SK-N-SH treated with all-trans-retinoic acid at 6 μM for 48 hours (cell line): ENCODE results near the gene PIK3C2B.

ENCODE experiments used
- ARNTL ChIP-seq: fragments of 450-650 bp; formaldehyde crosslinking; IDR thresholded peaks from 2 replicates; pipeline ENCODE4 v1.5.0; 2020; ENCODE audit warnings: low read depth, mild to moderate bottlenecking, moderate library complexity, borderline replicate concordance
- BACH2 ChIP-seq: fragments of 250-450 bp; sonication (Bioruptor Pico); IDR thresholded peaks from 2 replicates; pipeline ENCODE4 v1.9.0; 2021; ENCODE audit warnings: mild to moderate bottlenecking, borderline replicate concordance
- ESRRG ChIP-seq: fragments of 250-450 bp; sonication (Bioruptor Pico); IDR thresholded peaks from 2 replicates; pipeline ENCODE4 v1.6.1; 2021; ENCODE audit warnings: mild to moderate bottlenecking
- OSR1 ChIP-seq: fragments of 250-450 bp; sonication (Bioruptor Pico); IDR thresholded peaks from 2 replicates; pipeline ENCODE4 v1.8.0; 2022; ENCODE audit warnings: moderate library complexity, mild to moderate bottlenecking, inconsistent platforms
- SNAI2 ChIP-seq: fragments of 250-450 bp; sonication (Bioruptor Pico); IDR thresholded peaks from 2 replicates; pipeline ENCODE4 v1.5.0; 2020; ENCODE audit warnings: mild to moderate bottlenecking, moderate library complexity
- TCF4 ChIP-seq: fragments of 250-450 bp; sonication (Bioruptor Pico); IDR thresholded peaks from 2 replicates; pipeline ENCODE4 v1.8.0; 2021; ENCODE audit warnings: mild to moderate bottlenecking, moderate library complexity, borderline replicate concordance
- ZC3H10 ChIP-seq: fragments of 250-450 bp; sonication (Bioruptor Pico); IDR thresholded peaks from 2 replicates; pipeline ENCODE4 v1.5.1; 2021; ENCODE audit warnings: mild to moderate bottlenecking, moderate library complexity
- ZFP3 ChIP-seq: fragments of 250-450 bp; sonication (Bioruptor Pico); IDR thresholded peaks from 2 replicates; pipeline ENCODE4 v1.5.0; 2020; ENCODE audit warnings: mild to moderate bottlenecking, moderate library complexity
- ZNF565 ChIP-seq: fragments of 450-650 bp; formaldehyde crosslinking; conservative IDR thresholded peaks from 2 replicates; pipeline ENCODE4 v1.5.0; 2020; ENCODE audit warnings: low read depth, mild to moderate bottlenecking, moderate library complexity
- TF ChIP-seq, protein P1 (sequence below): fragments of 250-450 bp; sonication (Bioruptor Pico); IDR thresholded peaks from 2 replicates; pipeline ENCODE4 v1.8.0; 2020; ENCODE audit warnings: mild to moderate bottlenecking, moderate library complexity, borderline replicate concordance

DNA sequence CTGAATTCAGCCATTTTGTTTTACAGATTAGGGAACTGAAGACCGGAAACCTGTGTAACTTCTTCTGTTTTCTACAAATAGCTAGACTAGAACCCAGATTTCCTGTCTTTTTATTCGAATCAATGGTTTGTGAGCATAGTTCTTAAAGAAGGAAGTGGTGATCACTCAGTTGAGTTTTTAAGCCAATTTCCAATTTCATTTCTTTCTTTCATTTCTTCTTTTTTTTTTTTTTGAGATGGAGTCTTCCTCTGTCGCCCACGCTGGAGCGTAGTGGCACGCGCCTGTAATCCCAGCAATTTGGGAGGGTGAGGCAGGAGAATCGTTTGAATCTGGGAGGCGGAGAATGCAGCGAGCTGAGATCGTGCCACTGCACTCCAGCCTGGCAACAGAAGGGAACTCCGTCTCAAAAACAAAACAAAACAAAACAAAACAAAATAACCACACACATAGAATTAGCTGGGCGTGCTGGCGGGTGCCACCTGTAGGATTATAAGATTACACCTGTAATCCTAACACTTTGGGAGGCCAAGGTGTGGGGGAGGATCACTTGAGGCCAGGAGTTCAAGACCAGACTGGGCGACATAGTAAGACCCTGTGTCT, 18.6 kb upstream of the PIK3C2B start:
- TF ChIP-seq SNAI2: no peak
- TF ChIP-seq BACH2 (CRISPR knock-in tag): no peak
- no peak for TF ChIP-seq ZNF565 (CRISPR knock-in tag)
- no peak for TF ChIP-seq ESRRG (CRISPR knock-in tag)
- no peak for TF ChIP-seq TCF4 (CRISPR knock-in tag)
- no peak for TF ChIP-seq ARNTL (CRISPR knock-in tag)
- no peak for TF ChIP-seq ZFP3 (CRISPR knock-in tag)
- TF ChIP-seq, protein P1, sequence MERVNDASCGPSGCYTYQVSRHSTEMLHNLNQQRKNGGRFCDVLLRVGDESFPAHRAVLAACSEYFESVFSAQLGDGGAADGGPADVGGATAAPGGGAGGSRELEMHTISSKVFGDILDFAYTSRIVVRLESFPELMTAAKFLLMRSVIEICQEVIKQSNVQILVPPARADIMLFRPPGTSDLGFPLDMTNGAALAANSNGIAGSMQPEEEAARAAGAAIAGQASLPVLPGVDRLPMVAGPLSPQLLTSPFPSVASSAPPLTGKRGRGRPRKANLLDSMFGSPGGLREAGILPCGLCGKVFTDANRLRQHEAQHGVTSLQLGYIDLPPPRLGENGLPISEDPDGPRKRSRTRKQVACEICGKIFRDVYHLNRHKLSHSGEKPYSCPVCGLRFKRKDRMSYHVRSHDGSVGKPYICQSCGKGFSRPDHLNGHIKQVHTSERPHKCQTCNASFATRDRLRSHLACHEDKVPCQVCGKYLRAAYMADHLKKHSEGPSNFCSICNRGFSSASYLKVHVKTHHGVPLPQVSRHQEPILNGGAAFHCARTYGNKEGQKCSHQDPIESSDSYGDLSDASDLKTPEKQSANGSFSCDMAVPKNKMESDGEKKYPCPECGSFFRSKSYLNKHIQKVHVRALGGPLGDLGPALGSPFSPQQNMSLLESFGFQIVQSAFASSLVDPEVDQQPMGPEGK (CRISPR knock-in tag): no peak
- TF ChIP-seq OSR1 (CRISPR knock-in tag): no peak
- TF ChIP-seq ZC3H10 (CRISPR knock-in tag): no peak
